Activated T-cell treated with anti-CD3 and anti-CD28 coated beads, Interleukin-2, amount 50 U/mL, for 1 hour (primary cell): Measurements from ENCODE around the gene ZFAND6.
"Not testable (repeated sequence)": the region's sequence is repeated elsewhere in the genome, so short reads cannot be mapped to it uniquely, and the experiment has no call there.

Experiments used
- DNase-seq: peaks from one replicate; pipeline ENCODE4 v3.0.0-alpha.2; 2020

Gene ZFAND6

DNA sequence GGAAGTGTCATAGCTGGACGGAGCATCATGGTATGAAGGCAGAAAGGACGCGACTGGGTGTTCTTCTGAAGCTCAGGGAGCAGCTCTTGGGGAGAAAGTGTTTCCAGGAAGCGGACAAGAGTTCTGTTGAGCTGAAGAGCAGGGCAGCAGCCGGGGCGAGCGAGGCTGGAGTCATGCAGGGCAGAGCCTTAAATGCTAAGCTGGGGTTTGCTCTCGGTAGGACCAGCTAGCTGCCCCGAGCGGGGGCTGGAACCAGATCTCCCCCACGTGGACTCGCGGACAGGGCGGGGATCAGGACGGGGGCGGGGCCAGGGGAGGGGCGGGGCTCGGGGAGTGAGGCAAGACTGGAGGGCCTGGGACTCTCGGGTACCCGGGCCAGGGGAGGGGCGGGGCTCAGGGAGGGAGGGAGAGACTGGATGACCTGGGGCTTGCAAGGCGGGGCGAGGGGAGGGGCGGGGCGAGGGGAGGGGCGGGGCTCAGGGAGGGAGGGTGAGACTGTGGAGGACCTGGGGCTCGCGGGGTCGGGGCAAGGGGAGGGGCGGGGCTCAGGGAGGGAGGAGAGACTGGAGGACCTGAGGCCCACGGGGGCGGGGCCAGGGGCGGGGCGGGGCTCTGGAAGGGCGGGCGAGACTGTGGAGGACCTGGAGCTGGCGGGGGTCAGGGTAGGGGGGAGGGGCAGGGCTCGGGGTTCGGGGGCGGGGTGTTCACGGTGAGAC is 92.9 kb downstream of the ZFAND6 start:
- peak; percentile 83 for DNase-seq

DNA sequence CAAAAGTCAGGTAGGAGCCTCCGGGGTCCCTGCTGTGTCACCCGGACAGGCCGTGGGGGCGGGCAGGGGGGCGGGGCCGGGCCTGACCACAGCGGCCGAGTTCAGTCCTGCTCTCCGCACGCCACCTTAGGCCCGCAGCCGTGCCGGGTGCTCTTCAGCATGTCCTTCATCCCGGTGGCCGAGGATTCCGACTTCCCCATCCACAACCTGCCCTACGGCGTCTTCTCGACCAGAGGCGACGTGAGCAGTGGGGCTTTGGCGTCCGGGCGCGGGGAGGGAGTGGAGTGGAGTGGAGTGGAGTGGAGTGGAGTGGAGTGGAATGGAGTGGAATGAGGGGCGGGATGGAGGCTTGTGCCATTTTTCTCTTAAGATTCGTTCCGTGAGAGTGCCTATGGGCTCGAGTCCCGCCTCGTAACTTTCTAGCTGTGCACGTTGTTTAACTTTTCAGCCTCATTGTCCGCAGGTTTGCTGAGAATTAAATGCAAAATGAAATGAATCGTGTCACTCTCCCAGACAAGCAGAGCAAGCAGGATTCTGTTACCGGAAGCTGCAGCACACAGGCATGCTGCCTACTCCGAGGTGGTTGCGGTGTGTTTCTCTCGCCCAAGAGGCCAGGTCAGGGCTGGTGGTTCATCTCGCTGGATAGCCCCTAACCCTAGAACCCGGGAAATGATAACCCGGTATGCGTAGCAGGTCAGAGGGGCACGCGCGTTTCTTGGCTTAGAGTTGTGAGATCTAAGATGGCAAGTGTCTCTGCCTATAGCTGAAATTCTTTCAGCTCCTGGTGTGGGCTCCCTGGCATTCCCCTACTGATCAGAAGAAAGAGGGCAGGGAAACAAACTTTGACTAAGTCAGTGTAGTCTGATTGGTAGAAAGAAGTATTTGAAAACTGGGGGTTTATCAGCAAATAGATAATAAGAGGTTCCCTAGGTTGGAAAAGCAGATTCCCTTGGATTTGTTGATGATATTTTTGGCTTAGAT is 93.7 kb downstream of the ZFAND6 start, which contains the start of gene FAH:
Gene FAH, plus strand, starts transcription at position 104 of the 981 bp plus-strand sequence. Its CDS starts 56 bp downstream, at position 160.
- DNase-seq: peak; percentile 39

DNA sequence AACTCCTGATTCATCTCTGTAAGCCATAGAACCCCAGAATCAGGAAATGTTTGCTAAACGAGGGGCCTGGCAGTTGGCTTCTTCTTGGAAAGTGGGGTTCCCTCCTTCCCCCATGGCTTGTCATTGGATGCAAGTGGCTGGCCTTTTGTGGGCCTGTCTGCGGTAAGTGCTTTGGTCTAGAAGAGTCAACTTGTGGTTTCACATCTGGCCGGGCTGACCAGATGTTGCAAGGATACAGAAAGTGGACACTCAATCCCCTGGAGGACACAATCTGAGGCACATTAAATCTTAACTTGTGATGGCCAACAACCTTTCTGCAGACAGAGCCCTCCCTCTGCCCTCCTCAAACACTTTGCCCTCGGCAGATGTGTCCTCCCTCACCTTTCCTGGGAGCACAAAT is 94.4 kb downstream of the ZFAND6 start:
- no peak for DNase-seq

DNA sequence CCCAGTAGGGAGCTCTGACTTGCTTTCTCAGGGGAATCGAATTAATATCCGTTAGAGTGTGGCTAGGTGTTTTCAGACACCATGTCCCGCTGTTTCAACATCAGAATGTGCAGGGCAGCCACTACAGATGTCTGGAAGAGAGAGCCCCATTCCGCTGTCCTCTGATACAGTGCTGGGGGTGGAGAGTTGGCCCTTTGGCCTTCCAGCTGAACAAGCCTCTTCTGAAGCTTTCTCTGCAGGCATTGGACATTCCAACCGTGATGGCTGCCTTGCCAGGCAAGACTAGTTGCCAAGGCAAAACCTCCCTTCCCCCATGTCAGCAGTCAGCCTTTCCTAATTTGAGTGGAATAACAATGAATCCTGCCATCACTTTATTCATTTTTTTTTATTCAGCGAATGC is 94.9 kb downstream of the ZFAND6 start:
- DNase-seq: no peak

DNA sequence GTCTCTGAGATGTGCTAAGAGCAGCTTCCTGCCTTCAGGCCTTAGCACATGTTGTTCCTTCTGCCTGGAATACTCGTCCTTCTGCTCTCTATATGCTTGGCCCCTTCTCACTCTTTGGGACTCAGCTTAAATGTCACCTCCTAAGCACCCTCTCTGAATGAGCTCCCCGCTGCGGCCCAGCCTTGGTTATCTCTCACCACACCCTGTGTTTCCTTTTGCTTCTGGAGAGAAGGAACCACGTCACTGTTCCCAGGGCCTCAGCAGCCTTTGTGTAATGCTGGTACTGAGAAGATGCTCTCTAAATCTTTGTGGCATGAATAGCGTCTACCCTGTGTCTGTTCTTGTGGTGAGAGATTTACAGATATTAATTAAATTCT is 95.5 kb downstream of the ZFAND6 start:
- DNase-seq: no peak

DNA sequence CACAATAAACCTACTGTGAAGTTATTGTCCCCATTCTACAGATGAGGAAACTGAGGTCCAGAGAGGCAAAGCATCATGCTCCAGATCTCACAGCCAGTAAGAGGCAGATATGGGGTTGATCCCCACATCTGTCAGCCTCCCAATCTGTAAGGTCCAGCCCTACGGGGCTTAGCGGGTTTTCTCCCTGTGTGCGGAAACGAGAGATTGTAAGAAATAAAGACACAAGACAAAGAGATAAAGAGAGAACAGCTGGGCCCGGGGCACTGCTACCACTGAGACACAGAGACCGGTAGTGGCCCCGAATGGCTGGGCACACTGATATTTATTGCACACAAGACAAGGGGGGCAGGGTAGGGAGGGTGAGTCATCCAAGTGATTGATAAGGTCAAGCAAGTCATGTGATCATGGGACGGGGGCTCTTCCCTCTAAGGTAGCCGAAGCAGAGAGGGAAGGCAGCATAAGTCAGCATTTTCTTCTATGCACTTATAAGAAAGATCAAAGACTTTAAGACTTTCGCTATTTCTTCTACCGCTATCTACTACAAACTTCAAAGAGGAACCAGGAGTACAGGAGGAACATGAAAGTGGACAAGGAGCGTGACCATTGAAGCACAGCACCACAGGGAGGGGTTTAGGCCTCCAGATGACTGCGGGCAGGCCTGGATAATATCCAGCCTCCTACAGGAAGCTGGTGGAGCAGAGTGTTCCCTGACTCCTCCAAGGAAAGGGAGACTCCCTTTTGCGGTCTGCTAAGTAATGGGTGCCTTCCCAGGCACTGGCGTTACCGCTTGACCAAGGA is 96.1 kb downstream of the ZFAND6 start:
- DNase-seq: not testable (repeated sequence)

DNA sequence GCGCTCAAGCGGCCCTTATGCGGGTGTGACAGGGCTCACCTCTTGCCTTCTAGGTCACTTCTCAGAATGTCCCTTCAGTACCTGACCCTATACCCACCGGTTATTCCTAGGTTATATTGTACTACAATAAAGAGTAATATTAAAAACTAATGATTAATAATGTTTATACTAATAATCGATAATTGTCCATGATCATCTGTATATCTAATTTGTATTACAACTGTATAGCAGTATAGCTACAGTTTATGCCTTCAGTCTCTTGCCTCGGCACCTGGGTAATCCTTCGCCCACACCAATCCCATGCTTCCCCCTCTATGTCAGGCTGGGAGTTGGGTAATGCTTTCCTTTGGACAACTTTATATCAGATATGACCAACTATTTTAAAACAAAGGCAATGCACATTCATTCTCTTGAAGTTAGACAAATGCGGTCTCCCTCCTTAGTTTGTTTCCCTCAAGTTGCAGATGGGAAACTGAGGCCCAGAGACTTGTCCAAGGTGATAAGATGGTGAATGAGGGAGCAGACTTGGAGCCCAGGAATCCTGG is 96.8 kb downstream of the ZFAND6 start:
- DNase-seq: no peak

DNA sequence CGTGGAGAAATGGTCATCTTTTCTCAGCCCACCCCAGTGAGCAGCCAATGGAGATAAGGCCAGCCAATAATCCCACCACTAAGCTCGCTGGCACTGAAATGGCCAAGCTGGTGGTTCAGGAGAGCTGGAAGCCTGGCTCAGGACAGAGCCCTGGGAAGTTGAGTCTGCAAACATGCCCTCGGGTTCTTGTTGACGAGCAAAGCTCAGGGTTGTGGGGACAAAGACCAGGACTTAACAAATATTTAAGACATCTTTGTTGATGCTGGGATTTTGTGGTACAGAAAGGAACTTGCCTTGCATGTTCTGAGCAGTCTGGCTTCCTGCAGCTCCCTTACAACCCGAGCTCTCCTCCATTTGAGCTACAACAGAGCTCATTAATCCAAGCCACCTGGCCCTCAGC is 97.7 kb downstream of the ZFAND6 start:
- no peak for DNase-seq

DNA sequence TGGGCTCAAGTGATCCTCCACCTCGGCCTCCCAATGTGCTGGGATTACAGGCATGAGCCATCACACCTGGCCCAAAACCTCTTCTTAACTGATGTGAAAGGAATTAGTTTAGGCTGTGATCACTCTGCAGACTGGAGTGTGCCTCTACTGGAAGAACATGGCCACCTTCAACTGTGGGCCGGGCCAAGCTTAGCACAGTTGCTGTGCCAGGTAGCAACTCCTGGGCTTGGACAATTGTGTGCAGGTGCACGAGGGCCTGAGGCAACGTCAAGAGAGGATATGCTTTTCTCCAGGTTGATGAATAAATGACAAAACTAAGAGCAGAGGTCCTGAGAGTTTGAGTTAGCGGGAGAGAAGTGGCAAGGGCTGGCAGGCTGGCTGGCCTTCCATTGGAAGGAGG is 99.8 kb downstream of the ZFAND6 start:
- no peak for DNase-seq

DNA sequence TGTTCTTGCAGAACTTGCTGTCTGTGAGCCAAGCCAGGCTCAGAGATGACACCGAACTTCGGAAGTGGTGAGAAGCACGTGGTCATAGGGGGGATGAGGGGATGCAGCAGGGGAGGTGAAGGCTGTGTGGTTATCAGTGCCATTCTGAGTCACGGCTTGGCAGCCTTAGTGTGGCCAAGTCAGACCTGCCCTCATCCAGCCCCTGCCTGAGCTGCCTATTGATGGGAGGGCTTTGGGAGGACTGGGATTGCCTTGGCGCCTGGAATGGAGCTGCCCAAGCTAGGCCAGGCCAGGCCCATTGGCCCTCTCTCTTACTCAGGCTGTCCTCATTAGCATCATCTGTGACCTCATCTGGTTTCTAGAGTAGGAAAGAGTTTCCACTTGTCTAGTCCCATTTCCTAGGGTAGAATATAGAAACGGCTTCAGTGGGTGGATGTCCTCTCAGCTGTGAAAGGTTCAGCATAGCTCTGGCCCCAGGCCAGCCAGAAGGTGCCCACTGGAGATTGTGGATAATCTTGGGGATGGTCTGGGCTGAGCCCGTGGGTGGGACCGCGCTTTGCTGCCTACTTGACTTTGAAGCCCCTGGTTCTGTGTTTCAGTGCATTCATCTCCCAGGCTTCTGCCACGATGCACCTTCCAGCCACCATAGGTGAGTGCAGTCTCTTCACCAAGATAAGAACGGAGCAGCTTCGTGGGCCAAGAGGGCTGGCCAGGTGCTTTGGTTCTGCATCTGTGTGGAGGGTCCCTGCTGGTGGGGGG is 100.5 kb downstream of the ZFAND6 start:
- no peak for DNase-seq

DNA sequence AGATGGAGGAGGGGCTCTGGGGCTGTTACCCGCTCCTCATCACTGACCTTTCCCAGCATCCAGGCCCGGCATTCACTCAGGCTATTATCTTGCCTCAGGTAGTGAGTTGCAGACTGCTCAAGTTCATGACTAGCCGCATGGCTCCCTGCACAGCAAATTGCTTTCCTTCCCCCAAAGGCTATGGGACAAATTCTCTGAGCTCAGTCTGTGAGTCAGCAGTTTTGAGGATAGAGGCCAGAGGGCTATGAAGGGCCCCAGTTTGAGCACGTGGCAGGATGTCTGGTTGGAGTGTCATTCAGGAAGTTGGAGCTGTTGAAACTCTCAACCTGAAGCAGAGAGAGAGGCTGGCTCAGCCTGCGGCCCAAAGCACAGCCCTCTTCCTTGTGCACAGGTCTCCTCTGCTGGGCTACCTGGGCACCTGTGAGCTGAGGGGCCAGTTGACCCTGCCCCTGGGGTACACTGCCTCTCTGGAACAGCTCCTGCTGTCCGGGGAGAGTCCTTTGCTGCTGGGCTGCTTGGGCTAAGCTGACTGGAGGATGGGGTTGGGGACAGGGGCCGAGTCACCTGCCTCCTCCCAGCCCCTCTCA is 101.2 kb downstream of the ZFAND6 start:
- no peak for DNase-seq

DNA sequence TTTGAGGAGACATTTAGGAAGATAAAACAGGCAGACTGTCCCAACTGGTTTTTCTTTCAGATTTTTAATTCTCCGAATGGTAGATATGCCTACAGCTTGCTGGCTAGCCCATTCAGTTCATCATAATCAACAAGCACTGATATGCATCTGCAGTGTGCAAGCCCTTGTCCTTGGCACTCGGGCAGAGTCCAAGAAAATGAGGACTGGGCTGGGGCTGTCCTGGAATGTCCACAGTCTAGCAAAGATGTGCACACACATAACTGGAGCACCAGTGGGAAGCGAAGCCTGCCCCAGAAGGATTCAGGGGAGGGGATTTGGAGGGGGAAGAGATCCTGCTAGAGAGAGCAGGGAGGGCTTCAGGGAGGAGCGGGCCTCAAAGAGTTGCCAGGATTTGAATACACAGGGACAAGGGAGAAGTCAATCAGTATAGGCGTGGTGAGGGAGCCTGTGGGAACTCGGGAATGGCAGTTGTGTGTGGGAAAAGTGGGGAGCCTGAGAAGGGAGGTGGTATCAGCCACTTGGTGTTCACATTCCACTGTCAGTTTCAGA is 102.1 kb downstream of the ZFAND6 start:
- DNase-seq: no peak

DNA sequence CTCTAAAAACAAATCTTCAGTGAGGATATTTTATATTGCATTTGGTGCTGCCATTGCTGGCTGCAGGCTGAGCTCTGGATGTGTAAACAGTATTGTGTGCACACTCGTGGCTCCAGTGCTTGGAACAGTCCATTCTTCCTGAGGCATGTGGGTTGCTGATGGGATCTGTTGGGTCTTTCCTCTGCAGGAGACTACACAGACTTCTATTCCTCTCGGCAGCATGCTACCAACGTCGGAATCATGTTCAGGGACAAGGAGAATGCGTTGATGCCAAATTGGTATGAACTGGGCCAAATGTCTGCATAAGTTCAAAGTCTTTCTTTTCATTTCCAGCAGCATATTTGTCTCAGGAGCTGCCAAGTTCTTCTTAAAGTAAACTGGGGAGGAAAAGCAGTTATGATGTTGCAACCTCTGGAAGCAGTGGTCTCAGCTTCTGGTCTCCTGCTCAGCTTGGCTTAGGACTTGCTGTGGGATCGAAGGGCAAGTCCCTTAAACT is 102.6 kb downstream of the ZFAND6 start:
- DNase-seq: no peak

DNA sequence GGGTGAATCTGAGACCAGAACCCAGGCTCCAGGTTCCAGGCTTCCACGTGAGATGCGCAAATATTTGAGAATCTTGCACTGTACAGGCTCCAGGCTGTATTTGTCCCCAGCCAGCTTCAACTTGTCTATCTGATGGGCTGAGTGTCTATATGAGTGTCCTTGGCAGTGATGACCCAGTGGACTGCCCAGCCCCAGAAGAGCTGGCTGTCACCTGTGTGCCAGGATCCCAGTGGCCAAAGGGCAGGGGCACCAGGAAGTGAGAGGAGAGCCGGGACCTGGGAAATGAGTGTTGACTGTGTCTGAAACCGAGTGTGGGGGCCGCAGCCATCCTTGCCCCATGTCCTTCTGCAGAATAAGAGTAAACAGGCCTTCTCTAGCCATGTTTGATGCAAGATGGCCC is 103.7 kb downstream of the ZFAND6 start:
- no peak for DNase-seq

DNA sequence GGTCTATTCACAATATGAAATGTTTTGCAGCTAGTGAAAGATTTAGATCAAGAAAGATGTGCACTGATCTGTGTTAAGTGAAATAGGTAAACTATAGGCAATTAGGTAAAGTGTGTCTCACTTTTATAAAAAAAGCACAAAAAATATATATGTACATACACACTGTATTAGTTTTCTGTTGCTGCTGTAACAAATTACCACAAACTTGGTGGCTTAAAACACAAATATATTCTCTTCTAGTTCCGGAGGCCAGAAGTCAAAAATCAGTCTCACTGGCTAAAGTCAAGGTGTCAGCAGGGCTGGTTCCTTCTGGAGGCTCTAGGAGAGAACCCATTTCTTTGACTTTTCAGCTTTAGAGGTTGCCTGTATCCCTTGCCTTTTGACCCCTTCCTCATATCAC is 104.4 kb downstream of the ZFAND6 start:
- no peak for DNase-seq

DNA sequence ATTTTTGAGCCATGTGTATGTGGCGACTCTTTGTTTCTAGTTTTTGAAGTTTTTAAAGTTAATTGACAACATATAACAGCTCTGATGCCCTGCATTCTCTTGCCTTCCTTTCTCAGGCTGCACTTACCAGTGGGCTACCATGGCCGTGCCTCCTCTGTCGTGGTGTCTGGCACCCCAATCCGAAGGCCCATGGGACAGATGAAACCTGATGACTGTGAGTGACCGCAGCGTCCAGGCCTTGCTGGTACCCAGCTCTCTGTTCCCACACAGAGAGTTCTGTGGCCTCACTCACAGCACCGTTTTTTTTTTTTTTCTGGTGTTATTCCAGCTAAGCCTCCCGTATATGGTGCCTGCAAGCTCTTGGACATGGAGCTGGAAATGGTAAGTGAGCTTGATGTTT is 108.5 kb downstream of the ZFAND6 start:
- no peak for DNase-seq

DNA sequence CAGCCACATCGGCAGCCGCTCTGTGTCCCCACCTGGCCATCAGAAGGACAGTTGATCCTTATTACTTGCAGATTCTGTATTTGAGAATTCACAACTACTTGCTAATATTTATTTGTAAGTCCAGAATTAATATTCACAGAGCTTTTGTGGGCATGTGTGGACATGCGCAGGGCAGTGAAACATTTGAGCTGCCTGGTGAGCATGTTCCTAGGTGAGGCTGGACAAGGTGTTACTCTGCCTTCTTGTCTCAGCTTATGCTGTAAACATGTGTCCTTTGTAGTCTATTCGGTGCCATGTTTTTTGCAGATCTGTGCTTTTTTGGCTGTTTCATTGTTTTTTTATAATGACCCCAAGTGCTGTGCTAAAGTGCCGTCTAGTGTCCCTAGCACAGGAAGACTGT is 108.9 kb downstream of the ZFAND6 start:
- no peak for DNase-seq

DNA sequence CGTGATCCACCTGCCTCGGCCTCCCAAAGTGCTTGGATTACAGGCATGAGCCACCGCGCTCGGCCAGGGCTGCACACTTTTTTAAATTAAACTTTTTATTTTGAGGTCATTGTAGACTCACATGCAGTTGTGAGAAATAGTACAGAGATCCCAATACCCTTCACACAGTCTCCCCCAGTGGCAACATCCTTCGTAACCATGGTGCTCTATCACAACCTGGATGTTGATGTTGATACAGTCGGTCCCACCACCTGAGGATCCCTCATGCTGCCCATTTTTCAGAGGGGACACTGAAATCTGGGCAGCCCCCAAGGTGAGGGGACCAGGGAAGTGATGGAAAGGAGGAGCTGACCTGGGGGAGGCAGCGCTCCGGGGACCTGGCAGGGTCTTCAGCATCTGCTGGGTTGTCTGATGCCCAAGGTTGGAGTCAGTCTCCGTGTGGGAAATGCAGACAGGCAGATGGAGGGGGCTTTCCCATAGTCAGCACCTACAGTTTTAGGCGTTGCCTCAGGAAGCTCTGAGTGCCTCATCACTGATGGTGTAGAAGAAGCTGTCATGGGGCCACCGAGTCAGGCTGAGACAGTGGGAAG is 110.4 kb downstream of the ZFAND6 start:
- no peak for DNase-seq

DNA sequence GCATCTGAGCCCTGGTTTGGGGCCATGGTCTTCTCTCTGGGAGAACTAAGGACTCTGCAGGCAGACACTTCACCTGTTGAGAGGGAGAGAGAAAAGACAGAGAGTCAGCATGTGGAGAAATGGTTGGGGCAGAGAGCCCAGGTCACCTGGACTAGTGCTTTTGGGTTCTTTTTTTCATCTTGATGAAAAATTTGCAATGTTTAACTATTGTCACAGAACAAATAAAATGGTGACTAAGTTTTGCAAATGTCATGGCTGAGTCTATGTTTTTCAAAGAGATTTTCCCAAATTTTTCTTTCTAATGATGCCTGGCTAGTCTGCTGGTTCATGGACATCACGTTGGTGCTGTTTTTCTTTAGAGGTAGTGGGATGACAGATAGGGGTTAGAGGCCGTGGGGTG is 111.1 kb downstream of the ZFAND6 start:
- DNase-seq: no peak

DNA sequence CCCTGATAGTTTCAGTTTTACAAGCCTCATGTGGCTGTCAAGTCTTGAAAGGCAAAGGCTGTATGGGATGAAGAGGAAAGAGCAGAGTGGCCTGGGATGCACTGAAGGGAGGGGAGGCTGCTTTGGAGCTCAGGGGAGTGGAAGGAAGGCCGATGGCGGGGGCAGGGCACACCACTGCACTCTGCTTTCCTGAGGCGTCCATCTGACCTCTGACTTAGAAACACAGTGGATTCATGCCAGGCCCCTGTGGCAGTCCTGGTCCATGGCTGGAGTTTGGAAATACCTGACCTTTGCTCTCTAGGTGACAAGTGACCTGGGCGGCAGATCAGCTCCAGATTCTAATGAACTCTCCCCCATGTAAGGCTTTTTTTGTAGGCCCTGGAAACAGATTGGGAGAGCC is 112.3 kb downstream of the ZFAND6 start:
- DNase-seq: no peak

DNA sequence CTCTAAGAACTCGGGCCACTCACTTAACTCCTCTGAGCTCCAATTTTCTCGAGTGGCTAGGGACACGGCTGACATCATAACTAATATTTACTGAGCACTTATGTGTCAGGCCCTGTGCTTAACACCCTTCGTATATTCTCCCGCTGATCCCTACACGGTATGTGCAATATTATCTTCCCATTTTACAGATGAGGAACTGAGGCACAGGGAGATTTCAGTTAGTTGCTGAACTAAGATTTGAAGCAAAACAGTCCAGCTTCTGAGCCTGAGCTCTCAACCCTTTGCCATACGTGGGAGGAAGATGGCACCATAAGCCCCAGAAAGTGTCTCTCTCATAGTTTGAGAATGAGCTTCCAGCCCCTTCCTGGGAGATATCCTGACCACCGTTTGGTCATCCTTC is 112.9 kb downstream of the ZFAND6 start:
- no peak for DNase-seq
